ENCODE measurements around the gene BICD2.
"Not testable (repeated sequence)": the region's sequence is repeated elsewhere in the genome, so short reads cannot be mapped to it uniquely, and the experiment has no call there.

BICD2 gene

DNA sequence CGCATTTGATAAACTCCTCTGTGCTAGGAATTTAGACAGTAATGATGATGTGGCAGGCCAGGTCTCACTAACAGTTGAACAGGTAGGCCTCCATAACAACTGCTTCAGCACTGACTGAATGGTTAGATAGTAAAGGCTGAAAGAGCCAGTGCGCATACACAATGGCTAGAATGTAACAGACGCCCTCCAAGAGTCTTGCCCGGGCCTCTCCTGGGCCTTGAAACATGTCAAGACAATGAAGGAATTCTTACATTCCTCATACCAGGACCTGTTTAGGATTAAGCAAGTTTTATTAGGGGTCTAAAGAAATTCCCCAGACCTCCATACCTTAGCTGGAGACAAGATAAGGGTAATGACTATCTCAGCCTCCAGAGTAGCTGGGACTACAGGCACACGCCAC is 6.7 kb upstream of the BICD2 start:
- in situ Hi-C loops (cut with MboI; ENCODE audit: low sequenced_read_pairs) = no loop called here

DNA sequence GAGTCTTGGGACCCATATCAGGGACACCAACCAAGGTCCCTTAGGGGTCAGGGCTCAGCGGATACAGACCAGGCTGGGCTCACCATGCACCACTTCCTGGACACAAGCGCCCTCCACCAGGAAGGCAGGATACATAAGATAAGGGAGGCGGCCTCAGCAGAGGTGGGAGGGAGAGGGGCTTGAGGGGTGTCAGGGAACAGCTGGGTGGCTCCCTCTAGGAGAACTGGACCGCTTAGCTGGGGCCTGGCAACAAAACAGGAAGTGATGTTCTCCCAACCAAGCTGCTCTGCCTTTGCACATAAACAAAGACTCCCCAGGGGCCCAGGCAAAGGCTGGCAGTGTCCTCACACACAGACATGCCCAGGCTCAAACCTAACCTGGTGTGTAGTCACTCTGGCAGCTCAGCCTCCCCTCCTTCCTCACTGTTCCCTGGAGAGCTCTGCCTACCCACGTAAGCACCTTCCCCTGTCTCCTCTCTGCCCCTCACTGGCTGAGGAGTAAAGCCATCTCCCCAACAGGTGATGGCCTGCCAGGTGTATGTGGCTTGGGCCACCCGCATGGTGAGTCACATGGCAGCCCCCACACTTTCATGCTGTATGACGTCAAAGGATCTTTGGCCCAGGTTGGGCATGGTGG is 5.8 kb upstream of the BICD2 start:
- in situ Hi-C loops (cut with MboI; ENCODE audit: low sequenced_read_pairs) = no loop called here

DNA sequence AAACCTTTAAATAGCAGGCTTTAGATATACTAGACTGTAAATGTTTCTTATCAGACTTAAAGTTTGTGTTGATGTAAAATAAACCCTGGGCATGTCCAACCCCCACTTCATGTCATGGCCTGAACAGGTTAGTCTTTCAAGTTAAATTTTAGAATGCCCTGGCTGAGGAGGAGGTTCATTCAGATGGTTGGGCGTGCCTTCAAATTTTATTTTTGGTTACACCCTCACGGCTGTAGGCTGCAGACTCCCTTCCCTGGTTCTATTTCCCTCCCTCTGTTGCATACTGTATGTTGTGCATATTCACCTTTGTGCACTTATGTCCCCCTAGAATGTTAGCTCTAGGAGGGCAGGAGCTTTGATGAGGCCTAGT is 5.3 kb upstream of the BICD2 start:
- in situ Hi-C loops (cut with MboI; ENCODE audit: low sequenced_read_pairs) = no loop called here

DNA sequence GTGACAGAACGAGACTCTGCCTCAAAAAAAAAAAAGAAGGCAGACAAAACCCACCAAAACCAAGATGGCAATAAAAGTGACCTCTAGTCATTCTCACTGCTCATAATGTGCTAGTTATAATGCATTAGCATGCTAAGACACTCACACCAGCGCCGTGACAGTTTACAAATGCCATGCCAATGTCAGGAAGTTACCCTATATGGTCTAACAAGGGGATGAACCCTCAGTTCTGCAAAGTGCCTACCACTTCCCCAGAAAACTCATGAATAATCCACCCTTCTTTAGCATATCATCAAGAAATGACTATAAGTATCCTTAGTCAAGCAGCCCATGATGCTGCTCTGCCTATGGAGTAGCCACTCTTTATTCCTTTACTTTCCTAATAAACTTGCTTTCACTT is 4.7 kb upstream of the BICD2 start:
- in situ Hi-C loops (cut with MboI; ENCODE audit: low sequenced_read_pairs) = no loop called here

DNA sequence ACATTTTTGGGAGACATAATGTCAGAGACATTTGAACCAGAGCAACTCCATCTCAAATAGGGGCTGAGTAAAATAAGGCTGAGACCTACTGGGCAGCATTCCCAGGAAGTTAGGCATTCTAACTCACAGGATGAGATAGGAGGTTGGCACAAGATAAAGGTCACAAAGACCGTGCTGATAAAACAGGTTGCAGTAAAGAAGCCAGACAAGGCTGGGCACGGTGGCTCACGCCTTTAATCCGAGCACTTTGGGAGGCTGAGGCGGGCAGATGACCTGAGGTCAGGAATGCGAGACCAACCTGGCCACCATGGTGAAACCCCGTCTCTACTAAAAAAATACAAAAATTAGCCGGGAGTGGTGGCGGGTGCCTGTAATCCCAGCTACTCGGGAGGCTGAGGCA is 4.2 kb upstream of the BICD2 start:
- in situ Hi-C loops (cut with MboI; ENCODE audit: low sequenced_read_pairs) = not testable (repeated sequence)

DNA sequence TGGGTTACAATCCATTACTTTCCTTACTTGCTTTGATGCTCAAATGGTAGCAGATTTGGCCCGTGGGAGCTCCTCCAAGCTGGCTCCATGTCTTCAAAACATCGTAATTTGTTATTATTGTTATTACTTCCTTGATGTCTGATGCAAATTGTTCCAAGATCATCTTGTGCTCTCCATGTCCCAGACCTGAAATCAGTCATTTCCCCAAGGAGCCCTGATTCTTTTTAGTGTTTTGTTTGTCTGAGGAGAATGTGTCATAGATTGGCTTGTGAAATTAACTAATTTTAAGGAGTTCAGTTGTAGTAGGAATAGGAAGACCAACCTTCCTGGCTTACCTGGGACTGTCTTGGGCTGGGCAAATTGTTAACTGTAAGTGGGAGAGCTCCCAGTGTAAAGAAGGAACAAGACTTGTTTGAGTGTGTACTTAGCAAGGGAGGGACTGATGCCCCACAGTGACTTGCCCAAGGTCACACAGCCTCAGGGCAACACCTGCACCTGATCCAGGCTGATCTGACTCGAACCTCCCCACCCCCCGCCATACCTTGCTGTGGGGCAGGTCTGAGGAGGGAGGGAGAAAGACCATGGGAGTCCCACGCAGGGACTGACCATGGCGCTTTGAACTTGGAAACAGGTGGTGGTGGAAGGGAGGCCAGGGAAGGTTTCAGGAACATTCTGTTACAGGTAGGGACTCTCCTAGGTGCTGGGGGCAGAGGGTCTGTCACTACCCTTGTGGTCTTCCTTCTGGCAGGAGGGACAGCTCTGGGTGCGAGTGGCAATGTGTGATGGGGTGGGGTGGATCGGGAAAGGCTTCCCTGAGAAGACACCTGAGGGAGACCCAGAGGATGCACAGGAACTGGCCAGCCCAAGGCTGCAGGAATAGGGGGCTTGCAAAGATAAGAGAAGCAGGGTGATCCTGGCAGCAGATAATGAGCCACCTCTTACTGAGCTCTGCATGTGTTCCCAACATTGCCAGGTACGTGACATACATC is 2.7 kb upstream of the BICD2 start:
- in situ Hi-C loops (cut with MboI; ENCODE audit: low sequenced_read_pairs) = no loop called here

DNA sequence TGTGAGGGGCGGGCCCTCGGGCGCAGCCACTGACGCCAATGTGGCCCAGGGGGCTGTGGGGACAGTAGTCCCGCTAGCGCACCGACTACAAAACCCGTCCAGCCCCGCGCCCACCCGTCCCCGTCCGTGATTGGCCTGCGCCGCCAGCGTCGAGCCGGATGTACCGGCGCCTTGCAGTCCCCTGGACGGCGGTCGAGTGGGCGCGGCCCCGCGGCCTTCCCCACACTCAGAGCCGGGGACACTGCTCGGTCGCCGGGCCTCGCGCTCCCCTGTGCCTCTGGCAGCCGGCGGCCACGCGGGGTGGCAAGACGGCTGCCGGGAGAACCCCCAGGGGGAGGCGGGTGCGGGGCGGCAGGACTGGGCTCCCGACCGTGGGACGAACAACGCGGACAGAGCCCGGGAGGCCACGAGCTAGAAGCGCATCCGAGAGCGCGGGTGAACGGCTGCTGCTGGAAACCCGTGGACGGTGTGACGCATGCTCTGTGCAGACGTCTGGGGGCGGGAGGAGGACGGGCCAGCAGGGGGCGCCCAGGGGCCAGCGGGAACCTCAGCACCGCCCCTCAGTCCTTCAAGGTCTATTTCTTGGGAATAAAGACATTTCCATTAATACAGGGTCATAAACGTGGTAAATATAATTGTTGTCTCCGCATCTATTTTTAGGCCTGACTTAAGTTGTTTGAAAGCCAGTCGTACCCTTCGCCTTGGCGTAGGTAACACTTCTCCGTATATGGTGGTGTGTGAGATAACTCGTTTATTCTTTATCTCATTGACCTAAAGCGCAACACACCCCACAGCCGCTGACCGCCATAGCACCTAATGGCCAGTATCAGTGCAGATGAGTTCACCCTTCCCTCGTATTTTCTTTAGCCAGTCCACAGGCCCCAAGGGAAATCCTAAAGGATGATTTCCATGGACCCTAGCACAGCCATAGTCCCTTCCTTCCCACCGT is 629 bp upstream of the BICD2 start:
- in situ Hi-C loops (cut with MboI; ENCODE audit: low sequenced_read_pairs) = no loop called here

DNA sequence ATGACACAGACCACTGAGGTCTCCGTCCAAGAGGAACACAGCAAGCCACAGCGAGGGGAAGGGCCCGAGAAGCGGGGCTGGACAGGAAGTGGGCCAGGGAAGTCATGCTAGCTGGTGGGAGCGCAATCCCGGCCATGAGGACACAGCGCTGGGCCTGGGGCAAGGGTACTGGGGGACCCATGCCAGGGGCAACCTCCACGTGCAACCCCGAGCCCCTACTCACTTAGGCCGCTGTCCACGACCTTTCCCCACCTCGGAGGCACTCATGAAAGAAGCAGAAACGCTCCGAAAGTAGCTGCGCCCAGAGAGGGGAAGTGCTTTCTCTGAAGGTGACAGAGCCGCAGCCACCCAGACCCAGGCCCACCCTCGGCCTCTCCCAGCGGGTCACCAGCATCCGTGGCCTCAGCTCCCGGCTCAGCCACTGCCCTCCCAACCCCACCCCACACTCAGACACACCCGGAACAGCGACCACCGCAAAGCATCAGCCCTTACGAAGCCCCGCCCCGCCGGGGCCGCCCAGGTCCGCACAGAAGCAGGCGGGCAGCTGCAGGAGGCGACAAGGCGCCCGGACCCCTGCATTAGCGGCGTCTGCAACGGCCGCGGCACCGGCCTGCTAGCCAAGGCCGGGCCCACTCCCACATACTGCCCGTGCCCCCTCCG is 782 bp downstream of the BICD2 start:
- in situ Hi-C loops (cut with MboI; ENCODE audit: low sequenced_read_pairs) = no loop called here

DNA sequence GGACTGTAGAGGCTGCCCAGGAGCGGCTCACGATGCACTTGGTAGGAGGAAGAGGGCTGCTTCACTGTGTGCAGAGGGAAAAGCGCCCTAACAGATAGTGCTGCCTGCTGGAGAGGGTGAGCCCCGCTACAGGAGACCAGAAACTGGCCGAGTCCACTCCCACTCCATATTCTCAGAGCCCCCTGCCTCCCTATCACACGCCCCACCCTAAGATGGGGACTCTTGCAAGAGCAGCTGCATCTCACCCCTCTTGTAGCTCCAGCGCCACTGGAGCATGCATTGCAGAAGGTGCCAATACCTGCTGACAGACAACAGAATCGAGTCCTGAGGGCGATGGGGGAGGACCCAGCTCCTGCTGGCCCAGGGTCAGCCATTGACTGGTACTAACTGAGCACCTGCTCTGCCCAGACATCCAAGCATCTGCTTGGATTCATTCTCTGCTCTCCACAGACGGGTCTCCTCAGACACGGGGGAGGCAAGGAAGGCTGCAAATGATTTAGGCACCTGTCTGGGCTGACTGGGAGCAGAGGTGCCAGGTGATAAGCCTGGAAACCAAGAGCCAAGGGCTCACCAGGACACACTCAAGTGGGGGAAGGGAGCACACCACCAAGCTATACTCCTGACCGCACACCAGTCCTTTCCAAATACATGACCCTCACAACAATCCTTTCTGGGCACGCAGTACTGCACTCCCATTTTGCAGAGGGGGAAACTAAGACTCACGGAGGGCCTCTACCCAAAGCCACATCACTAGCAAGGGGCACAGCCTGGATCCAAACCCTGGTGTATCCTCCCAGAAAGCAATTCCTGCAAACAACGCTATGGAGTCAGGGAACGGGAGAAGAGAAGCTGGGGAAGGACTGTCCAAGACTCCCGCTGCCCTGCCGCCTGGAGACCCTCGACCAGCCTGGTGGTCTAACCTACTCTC is 1.6 kb downstream of the BICD2 start:
- in situ Hi-C loops (cut with MboI; ENCODE audit: low sequenced_read_pairs) = no loop called here

DNA sequence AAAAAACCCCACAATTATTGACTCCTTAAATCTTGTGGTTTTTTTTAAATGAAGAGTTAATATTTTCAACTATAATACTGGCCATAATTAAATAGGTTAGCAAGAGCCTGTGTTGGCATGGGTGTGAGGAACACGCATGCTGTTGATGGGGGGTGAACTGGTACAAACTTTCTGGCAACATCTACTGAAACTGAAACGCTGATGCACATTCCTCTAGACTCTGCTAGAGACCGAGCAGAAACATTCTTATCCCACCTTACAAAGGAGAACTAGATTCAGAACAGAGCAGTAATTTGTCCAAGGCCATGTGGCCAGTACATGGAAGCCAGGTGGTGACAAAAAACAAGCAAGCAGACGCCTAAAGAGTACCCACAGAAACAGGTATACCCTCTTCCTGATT is 2.4 kb downstream of the BICD2 start:
- in situ Hi-C loops (cut with MboI; ENCODE audit: low sequenced_read_pairs) = no loop called here

DNA sequence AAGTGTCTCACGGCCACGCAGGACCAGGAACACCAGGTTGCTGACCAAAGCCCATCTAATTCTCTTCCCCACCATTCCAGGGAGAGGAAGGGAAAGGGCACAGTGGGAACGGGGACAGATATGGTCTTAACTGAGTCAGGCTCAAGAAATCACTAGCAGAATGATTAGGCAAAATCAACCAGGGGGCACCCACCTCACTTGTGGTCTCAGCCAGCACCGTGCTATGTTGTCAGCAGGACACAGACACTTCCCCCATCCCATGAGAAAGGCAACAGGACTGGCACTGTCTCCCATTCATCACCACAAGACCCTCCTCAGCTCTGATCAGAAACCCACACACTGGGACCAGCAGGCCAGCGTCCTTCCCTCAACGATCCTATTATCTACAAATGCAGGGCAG is 2.9 kb downstream of the BICD2 start:
- in situ Hi-C loops (cut with MboI; ENCODE audit: low sequenced_read_pairs) = no loop called here

DNA sequence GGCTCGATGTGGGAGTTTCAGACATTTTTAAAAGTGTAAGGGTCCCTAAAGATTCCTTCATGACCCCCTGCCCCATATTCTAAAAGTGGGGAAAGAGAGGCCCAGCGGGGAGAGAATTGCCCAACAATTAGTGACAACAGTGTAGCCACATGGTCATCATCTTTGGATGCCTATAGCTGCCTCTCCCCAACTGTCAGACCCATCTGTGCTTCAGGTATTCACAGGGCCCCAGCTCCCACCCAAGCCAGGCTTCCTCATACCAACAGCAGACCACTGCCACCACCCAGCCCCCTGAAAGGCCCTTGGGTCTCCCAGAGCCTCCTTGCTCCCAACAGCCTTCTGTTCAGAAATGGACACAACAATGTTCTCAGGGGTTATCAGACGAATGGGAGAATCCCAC is 4.1 kb downstream of the BICD2 start:
- in situ Hi-C loops (cut with MboI; ENCODE audit: low sequenced_read_pairs) = no loop called here

DNA sequence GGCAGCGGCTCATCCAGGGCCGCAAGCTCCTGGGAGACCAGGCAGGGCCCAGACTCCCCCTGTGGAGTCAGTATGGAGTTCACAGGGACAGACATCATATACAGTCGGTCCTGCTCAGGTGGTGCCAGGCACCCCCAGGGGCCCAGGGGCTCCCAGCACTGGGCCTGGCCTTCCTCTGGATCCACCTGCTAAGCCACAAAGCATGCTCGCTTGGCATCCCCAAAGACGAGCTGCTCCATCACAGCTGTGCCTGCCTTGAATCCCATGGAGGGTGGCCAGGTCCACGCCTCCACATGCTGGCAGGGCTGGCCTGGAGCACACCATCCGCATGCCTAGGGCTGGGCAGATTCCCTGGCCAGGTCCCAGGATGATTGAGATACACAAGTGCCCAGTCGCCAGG is 4.6 kb downstream of the BICD2 start:
- in situ Hi-C loops (cut with MboI; ENCODE audit: low sequenced_read_pairs) = no loop called here

DNA sequence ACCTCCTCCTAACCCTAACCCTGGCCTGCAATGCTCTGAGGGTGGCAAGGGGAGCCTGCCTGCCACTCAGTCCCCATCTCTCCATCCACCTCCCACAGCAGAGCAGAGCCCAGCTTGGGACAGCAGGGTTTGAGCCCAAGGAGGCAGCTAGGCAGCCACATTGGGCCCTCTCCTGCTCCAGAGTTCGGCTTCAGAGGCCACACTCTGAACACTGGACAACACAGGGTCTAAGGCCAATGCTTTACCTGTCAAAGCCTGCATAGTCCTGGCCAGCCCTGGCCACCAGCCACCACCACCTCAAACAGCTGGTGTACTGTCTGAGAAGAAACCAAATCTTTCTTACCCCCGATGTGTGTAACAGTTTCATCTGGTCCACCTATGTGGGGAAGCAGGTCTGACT is 5.2 kb downstream of the BICD2 start:
- in situ Hi-C loops (cut with MboI; ENCODE audit: low sequenced_read_pairs) = no loop called here

DNA sequence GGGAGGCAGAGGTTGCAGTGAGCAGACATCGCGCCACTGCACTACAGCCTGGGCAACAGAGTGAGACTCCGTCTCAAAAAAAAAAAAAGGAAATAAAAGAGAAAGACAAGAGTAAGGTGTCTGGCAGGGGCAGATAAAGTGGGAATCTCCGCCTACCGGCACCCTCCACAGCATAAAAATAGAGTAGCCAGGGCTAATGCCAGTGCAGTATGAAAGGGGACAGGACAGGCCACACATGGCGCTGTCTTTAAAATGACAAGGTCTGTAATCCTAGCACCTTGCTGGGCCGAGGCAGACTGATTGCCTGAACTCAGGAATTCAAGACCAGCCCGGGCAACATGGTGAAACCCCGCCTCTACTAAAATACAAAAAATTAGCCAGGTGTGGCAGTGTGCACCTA is 7.8 kb downstream of the BICD2 start:
- in situ Hi-C loops (cut with MboI; ENCODE audit: low sequenced_read_pairs) = no loop called here

DNA sequence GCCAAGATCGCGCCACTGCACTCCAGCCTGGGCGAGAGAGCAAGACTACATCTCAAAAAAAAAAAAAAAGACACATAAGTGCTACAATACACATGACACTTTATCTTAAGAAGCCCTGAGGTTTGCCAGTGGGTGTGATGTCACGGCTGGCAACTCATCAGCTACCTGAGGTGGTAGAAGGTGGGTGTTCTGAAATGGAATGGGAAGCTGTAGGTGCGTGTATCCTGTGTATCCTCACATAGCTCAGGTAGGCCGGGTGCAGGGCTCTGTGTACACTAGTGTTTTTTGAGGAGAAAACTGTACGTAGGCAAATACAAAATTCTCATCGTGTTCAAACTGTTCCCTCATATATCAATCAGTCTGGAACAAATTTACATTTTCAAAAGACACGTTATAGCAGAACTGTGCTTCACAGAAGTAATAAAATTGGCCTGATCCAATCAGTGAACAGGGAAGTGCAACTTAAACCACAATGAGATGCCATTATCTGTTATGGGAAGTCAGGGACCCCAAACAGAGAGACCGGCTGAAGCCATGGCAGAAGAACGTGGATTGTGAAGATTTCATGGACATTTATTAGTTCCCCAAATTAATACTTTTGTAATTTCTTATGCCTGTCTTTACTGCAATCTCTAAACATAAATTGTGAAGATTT is 10.4 kb downstream of the BICD2 start:
- in situ Hi-C loops (cut with MboI; ENCODE audit: low sequenced_read_pairs) = no loop called here

DNA sequence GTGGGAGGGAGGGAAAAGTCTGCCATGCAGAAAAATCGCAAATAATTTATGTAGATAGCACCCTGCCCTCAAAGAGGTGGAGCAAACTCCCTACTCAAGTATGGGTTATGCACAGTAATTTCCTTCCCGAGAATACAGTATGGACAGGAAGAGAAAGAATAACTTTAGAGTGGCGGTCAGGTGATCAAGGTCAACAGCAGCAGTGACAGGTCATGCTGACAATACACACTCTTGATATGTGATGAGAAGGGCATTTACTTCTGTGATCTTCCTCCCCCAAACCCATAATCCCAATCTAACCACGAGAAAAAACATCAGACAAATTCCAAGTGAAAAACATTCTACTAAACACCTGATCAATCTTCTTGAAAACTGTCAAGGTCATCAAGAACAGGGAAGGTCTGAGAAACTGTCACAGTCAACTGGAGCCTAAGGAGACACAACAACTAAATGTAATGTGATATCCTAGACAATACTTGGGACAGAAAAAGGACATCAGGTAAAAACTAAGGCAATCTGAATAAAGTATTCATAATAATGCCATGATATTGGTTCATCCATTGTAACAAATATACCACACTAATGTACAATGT is 11.7 kb downstream of the BICD2 start:
- in situ Hi-C loops (cut with MboI; ENCODE audit: low sequenced_read_pairs) = no loop called here

DNA sequence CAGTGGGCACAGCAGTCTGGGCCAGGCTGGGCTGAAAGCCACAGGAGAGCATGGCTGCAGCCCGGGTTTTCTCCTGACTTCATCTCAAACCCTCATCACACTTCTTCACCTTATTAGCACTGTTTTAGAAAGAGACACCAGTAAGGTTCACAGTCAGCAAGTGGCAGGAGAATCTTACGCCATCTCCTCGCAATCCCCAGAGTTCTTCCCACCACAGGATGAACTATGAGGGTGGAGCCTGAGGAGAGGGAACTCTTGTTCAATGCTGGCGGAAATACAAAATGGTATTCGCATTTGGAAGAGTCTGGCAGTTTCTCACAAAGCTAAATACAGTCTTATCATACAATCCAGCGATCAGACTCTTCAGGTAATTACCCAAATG is 14.7 kb downstream of the BICD2 start:
- in situ Hi-C loops (cut with MboI; ENCODE audit: low sequenced_read_pairs) = no loop called here

Data from HL-60/S4 treated with phorbol 12-myristate 13-acetate at 8.2 ng/mL for 4 days and 3 days (cell line).